Subcutaneous adipose tissue (tissue), 4 donors: ENCODE results near the gene VSX2. TPM values are rescaled to one million over a fixed set of nuclear protein-coding genes. Genes with fewer than 3 reads are reported as not detected.

Experiments
- total RNA-seq, 4 donors: library from RNA; depleted of rRNA; stranded (reverse); fragments of >200 nt; gene quantifications; one replicate each; pipeline ENCODE4 v1.1.0, GENCODE V29; 2016
- TF ChIP-seq, protein P1 (sequence below): fragments of 450-650 bp; IDR thresholded peaks from one replicate; pipeline ENCODE4 v1.5.1; 2016; ENCODE audit warnings: low read depth, mild to moderate bottlenecking, control low read depth, antibody characterized with exemption, moderate library complexity

VSX2 gene
- total RNA-seq, 4 donors from 2014 or later = not detected

DNA sequence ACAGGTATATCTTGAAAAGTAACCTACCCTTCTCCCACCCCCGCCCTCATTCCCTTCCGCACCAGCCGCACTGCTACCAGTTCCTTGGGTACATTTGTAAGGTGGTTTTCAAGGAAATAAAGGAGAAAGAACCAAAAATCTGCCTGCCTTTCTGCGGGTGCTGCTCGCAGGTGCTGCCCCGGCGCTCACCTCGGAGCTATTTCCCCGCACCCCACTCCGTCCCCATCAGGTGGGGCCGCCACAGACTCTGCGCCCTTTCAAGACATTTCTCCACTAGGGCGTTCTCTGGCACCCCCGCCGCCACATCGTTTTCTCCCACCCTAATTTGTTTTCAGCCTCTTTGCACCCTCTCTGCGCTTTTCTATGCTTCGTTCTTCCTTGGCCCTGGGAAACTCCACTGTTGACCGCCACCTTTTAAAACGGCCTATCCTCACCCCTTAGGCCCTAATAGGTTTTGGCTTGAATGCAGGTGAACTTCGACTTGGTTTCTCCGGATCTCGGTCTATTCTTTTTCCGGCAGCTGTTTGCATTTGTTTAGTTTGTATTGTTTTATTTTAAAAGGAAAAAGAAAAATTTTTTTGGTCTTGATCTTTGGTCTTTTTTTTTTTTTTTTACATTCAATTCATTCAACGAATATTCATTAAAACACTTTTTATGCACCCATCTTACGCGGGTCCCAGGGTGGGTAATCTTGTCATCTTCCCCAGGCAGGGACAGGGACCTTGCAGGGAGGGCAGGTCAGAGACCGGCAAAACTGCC is 3.0 kb downstream of the VSX2 start:
- TF ChIP-seq, protein P1, sequence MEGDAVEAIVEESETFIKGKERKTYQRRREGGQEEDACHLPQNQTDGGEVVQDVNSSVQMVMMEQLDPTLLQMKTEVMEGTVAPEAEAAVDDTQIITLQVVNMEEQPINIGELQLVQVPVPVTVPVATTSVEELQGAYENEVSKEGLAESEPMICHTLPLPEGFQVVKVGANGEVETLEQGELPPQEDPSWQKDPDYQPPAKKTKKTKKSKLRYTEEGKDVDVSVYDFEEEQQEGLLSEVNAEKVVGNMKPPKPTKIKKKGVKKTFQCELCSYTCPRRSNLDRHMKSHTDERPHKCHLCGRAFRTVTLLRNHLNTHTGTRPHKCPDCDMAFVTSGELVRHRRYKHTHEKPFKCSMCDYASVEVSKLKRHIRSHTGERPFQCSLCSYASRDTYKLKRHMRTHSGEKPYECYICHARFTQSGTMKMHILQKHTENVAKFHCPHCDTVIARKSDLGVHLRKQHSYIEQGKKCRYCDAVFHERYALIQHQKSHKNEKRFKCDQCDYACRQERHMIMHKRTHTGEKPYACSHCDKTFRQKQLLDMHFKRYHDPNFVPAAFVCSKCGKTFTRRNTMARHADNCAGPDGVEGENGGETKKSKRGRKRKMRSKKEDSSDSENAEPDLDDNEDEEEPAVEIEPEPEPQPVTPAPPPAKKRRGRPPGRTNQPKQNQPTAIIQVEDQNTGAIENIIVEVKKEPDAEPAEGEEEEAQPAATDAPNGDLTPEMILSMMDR = no peak

DNA sequence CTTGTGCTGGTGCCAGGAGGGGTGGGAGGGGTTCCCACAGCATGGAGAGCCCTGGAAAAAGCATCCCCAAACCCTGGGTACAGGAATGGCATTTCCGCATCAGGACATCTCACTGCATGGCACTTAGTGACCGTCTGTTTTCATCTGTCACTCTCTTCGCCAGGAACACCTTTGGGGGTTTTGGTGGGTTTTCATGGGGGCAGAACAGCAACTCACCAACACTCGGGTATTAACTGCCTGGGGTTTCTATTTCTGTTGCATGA is 3.5 kb downstream of the VSX2 start:
- TF ChIP-seq, protein P1 = no peak

DNA sequence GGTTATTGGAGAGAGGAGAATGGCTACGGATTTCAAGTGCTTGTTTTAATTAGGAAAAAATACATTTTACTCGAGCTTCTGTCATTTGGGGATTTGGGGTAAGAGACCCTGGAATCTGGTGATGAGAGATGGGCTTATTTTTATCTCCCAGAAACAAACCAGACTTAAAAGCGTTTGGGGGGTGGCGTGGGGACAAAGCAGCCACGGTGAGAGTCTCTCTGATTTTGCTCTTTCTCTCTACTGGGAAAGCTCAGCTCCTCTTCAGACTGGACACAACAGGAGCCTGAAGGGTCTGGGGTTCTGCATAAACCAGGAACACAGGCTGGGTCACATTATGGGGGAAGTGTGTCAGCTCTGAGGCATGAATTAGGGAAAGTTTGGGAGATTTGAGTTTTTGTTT is 3.8 kb downstream of the VSX2 start:
- TF ChIP-seq, protein P1 = no peak

DNA sequence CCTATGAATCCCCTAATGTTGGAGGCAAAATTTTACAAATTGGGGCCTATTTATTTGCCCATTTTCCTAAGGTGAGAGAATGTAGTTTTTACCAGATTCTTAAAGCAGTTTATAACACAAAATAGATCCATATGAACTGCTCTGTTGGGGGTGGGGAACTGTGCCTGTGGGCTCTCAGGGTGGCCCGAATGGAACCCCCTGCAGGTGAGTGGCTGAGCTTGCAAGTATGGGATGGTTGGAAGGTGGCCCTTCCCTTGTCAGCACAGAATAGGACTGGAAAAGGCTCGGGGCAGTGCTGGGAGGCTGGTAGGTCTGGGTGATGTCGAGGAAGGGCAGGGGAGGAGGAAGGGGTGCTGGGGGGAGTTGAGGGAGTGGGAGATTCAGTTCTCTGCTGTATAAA is 4.9 kb downstream of the VSX2 start:
- TF ChIP-seq, protein P1 = no peak

DNA sequence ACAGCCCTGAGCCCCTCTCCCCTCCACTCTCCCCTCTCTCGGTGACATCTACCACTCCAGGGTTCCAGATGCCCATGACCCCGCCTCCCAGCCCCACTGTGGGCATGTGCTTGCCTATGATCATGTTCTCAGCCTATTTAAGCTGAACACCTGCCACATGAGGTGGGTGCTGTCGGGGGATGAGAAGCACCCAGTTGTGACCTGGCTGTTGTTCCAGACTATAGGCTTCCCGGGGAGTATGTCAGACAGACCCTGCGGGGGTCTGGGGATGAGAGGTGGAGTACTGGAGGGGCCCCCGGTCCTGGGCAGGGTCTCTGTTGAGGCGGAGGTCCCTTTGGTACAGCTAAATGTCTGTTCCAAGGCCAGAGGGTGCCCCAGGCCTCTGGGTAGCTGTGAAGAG is 6.0 kb downstream of the VSX2 start:
- TF ChIP-seq, protein P1 = no peak

DNA sequence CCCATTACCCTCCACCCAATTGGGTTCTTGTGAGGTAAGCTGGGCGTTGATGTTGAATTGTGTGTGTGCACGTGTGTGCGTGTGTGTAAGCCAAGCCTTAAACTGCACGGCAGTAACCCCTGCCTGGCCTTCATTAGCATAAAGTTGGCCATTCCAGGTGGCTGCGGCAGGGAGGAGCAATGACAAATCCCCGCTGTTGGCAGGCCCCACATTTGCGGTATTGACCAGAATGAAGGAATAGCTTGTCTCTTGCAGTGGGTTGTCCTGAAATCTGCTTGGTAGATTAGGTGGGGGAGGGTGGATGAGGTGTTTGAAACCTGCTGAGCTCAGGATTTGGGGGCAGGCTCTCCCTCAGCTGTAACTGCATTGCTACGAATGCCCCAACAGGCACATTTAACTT is 7.3 kb downstream of the VSX2 start:
- TF ChIP-seq, protein P1 = no peak

DNA sequence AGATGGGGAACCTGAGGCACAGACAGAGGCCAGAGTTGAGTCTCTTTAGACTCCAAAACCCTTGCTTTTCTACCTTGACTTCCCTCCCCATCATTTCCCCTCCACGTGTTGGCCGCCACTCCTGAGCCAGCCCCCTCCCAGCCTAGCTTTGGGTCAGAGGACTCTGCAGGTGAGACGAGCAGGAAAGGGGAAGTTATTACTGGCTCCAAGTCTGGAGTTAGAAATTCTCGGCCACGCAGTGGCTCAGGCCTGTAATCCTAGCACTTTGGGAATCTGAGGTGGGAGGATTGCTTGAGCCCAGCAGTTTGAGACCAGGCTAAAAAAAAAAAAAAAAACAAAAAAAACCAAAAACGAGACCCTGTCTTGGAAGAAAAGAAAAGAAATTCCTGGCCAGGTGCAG is 8.8 kb downstream of the VSX2 start:
- TF ChIP-seq, protein P1 = no peak
